Mesenchymal stem cell (in vitro differentiated cells and primary cell): ENCODE results near the gene DHRS4.
"Not testable (repeated sequence)": the region's sequence is repeated elsewhere in the genome, so short reads cannot be mapped to it uniquely, and the experiment has no call there.

ENCODE experiments used
- DNase-seq: peaks from one replicate; pipeline ENCODE4 v3.0.0-alpha.2; 2013
- H2AFZ ChIP-seq: one replicate; pipeline ENCODE4 v1.6.1; 2013; ENCODE audit warnings: low read depth, mild to moderate bottlenecking, control low read depth, inconsistent platforms, low read length, moderate library complexity
- H2AK5ac ChIP-seq: 2 replicates; pipeline ENCODE4 v1.6.1; 2013; ENCODE audit warnings: low read length, moderate library complexity, mild to moderate bottlenecking, inconsistent platforms; ENCODE audit not compliant: severe bottlenecking
- H2BK120ac ChIP-seq: one replicate; pipeline ENCODE4 v1.6.1; 2013; ENCODE audit warnings: low read depth, mild to moderate bottlenecking, inconsistent platforms, low read length, moderate library complexity
- H2BK12ac ChIP-seq, 2 experiments: one replicate each; pipeline ENCODE4 v1.6.1; 2013; ENCODE audit warnings: inconsistent platforms in 2 of 2, low read length in 2 of 2, mild to moderate bottlenecking in 2 of 2, moderate library complexity in 2 of 2, control low read depth in 1 of 2
- H2BK15ac ChIP-seq: one replicate; pipeline ENCODE4 v1.6.1; 2013; ENCODE audit warnings: mild to moderate bottlenecking, low read depth, inconsistent platforms; ENCODE audit not compliant: poor library complexity, severe bottlenecking
- H2BK5ac ChIP-seq: 2 replicates; pipeline ENCODE4 v1.6.1; 2013; ENCODE audit warnings: low read depth, mild to moderate bottlenecking, low read length, control low read depth, inconsistent platforms; ENCODE audit not compliant: poor library complexity, severe bottlenecking
- H3K14ac ChIP-seq, 2 experiments: one replicate each; pipeline ENCODE4 v1.6.1; 2013; ENCODE audit warnings: inconsistent platforms in 2 of 2, low read length in 2 of 2, control low read depth in 1 of 2, mild to moderate bottlenecking in 1 of 2, moderate library complexity in 1 of 2
- H3K18ac ChIP-seq, 2 experiments: one replicate each; pipeline ENCODE4 v1.6.1; 2013; ENCODE audit warnings: inconsistent platforms in 2 of 2, low read length in 2 of 2, control low read depth in 1 of 2, low read depth in 1 of 2, mild to moderate bottlenecking in 1 of 2
- H3K23ac ChIP-seq, 2 experiments: one replicate each; pipeline ENCODE4 v1.6.1; 2013; ENCODE audit warnings: inconsistent platforms in 2 of 2, low read length in 2 of 2, mild to moderate bottlenecking in 2 of 2, moderate library complexity in 2 of 2, control low read depth in 1 of 2
- H3K27ac ChIP-seq: 2 replicates; pipeline ENCODE4 v1.5.1; 2013; ENCODE audit warnings: mild to moderate bottlenecking, moderate library complexity, low read length, control low read depth, inconsistent platforms; ENCODE audit not compliant: poor library complexity, severe bottlenecking
- H3K27me3 ChIP-seq, 2 experiments: 2 replicates each; pipeline versions ENCODE4 v1.6.1 to v1.7.0; 2013; ENCODE audit warnings: low read length in 2 of 2, mild to moderate bottlenecking in 2 of 2, moderate library complexity in 2 of 2, control low read depth in 1 of 2, inconsistent platforms in 1 of 2; ENCODE audit not compliant: control insufficient read depth in 1 of 2, insufficient read depth in 1 of 2
- H3K36me3 ChIP-seq, 2 experiments: 2 replicates each; pipeline versions ENCODE4 v1.6.1 to v1.7.0; 2013; ENCODE audit warnings: low read length in 2 of 2, control low read depth in 1 of 2, inconsistent platforms in 1 of 2, low read depth in 1 of 2, mild to moderate bottlenecking in 1 of 2; ENCODE audit not compliant: insufficient read depth in 2 of 2, control insufficient read depth in 1 of 2
- H3K4ac ChIP-seq, 2 experiments: one replicate each; pipeline ENCODE4 v1.6.1; 2013; ENCODE audit warnings: inconsistent platforms in 2 of 2, low read length in 2 of 2, mild to moderate bottlenecking in 2 of 2, moderate library complexity in 2 of 2, control low read depth in 1 of 2, low read depth in 1 of 2
- H3K4me1 ChIP-seq: 2 replicates; pipeline ENCODE4 v1.6.1; 2013; ENCODE audit warnings: low read depth, low read length, control low read depth; ENCODE audit not compliant: control insufficient read depth, insufficient read depth
- H3K4me2 ChIP-seq: 2 replicates; pipeline ENCODE4 v1.6.1; 2013; ENCODE audit warnings: low read length, mild to moderate bottlenecking, inconsistent platforms; ENCODE audit not compliant: poor library complexity, severe bottlenecking
- H3K4me3 ChIP-seq, 2 experiments: 2 replicates each; pipeline versions ENCODE4 v1.5.1 to v1.7.0; 2013; ENCODE audit warnings: low read length in 2 of 2, mild to moderate bottlenecking in 2 of 2, control low read depth in 1 of 2, low read depth in 1 of 2; ENCODE audit not compliant: insufficient read depth in 1 of 2
- H3K79me1 ChIP-seq: replicated peaks from 2 replicates; pipeline ENCODE4 v1.6.1; 2013; ENCODE audit warnings: mild to moderate bottlenecking, control low read depth, low read length, inconsistent platforms; ENCODE audit not compliant: poor library complexity, severe bottlenecking
- H3K9ac ChIP-seq: 2 replicates; pipeline ENCODE4 v1.7.0; 2013; ENCODE audit warnings: mild to moderate bottlenecking, low read length, moderate library complexity
- H3K9me3 ChIP-seq: 2 replicates; pipeline ENCODE4 v1.7.0; 2013; ENCODE audit warnings: mild to moderate bottlenecking, low read length; ENCODE audit not compliant: control insufficient read depth
- H4K8ac ChIP-seq: one replicate; pipeline ENCODE4 v1.6.1; 2013; ENCODE audit warnings: inconsistent platforms, mild to moderate bottlenecking, low read length, moderate library complexity
- H4K91ac ChIP-seq: one replicate; pipeline ENCODE4 v1.6.1; 2013; ENCODE audit warnings: mild to moderate bottlenecking, low read length, inconsistent platforms
- WGBS: methylation state at CpG from one replicate; pipeline ENCODE4 v1.1.7; 2013; ENCODE audit warnings: mixed read lengths; 5-methylcytosine and 5-hydroxymethylcytosine counted together

DHRS4 gene

DNA sequence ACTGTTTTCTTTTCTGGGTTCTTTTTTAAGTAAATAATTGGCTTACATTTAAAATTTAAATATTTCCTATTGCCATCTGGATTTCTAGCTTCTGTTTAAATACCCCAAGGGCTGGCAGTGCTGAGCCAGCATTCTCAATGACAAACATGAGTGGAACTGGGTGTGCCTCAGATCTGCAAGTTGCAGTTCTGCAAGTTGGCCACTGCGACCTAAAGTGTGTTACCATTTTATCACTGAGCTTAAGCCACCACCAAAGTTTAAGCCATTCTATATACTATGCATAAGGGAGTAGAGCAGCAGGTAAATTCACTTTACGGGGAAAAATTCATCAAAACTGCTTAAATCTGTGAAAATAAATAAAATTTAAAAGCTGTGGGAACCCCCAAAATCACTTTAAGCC is 23.6 kb downstream of the DHRS4 start:
- not testable (repeated sequence) for H3K4me1 ChIP-seq, H3K14ac ChIP-seq, H2AFZ ChIP-seq, H2BK120ac ChIP-seq, H3K4me3 ChIP-seq, H3K27ac ChIP-seq, H3K9ac ChIP-seq, H3K27me3 ChIP-seq, H3K18ac ChIP-seq, H2BK5ac ChIP-seq, H3K9me3 ChIP-seq, H3K4ac ChIP-seq, H3K4me2 ChIP-seq, H4K91ac ChIP-seq, H3K79me1 ChIP-seq, H3K23ac ChIP-seq, H2BK12ac ChIP-seq, H2BK15ac ChIP-seq, H3K36me3 ChIP-seq, H2AK5ac ChIP-seq, H4K8ac ChIP-seq
- no CpG with 5 or more reads among the region's 2 CpGs for WGBS
- DNase-seq: peak; percentile 1

DNA sequence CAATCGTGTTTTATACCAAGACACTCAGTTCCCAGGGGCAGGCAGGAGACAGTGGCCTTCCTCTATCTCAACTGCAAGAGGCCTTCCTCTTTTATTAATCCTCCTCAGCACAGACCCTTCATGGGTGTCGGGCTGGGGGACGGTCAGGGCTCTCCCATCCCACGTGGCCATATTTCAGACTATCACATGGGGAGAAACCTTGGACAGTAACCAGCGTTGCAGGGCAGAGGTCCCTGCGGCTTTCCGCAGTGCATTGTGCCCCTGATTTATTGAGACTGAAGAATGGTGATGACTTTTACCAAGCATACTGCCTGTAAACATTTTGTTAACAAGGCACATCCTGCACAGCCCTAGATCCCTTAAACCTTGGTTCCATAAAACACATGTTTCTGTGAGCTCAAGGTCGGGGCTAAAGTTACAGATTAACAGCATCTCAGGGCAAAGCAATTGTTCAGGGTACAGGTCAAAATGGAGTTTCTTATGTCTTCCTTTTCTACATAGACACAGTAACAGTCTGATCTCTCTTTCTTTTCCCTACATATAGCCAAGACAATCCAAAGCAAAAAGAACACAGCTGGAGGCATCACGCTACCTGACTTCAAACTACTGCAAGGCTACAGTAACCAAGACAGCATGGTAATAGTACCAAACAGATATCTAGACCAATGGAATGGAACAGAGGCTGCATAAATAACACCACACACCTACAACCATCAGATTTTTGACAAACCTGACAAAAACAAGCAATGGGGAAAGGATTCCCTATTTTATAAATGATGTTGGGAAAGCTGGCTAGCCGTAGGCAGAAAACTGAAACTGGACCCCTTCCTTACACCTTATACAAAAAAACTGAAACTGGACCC is 28.6 kb downstream of the DHRS4 start:
- 94% methylated on average over 9 of the region's 10 CpGs for WGBS
- not testable (repeated sequence) for H3K23ac ChIP-seq

DNA sequence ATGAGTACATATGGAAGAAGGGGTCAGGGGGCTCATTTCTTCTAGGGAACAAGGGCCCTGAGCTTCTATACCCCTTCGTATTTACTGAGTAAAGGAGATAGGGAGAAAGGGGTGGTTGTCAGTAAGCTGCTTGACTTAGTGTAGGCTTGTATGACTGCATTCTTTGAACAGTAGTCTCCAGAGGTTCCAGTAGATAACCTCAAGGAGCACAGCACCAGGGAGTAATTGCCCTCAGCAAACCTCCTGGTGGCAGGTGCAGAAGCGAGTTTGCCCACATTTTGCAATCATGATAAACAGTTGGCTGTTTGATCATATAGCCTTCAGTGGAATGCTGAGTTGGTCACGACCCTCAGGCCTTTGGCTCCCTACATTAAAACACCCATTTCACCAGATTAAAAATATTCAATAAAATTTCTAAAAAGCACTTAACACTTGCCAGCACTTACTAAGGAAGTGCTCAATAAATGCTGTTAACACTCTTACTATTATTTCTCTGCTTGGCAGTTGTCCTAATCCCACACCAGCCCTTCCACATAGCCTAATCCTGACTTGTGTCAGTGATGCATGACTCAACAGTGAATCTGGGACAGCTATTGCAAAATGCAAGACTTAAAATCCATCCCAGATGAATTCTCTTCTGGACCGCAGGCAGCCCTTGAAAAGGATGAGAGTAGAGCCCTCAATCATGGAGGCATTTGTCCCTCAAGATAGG is 31.5 kb downstream of the DHRS4 start:
- H4K91ac ChIP-seq: no peak overlapping the region
- H2BK12ac ChIP-seq: no peak overlapping the region
- no peak overlapping the region for H3K14ac ChIP-seq
- DNase-seq: peak; percentile 61
- no peak overlapping the region for H4K8ac ChIP-seq
- no peaks in the 10 kb centered on the region for H3K27me3 ChIP-seq
- no peak overlapping the region for H2AFZ ChIP-seq
- no peak overlapping the region for H3K4ac ChIP-seq
- no peaks in the 10 kb centered on the region for H3K79me1 ChIP-seq
- peaks cover 9% of the 10 kb centered on the region for H3K4me1 ChIP-seq
- no peak overlapping the region for H2BK120ac ChIP-seq
- no peak overlapping the region for H2BK15ac ChIP-seq
- WGBS: 70% methylated on average over 4 of the region's 4 CpGs
- no peaks in the 10 kb centered on the region for H3K9me3 ChIP-seq
- no peak overlapping the region for H3K23ac ChIP-seq
- H3K36me3 ChIP-seq: no peaks in the 10 kb centered on the region
- H3K4me3 ChIP-seq: no peak overlapping the region
- H2BK5ac ChIP-seq: no peak overlapping the region
- H3K27ac ChIP-seq: no peak overlapping the region
- H2AK5ac ChIP-seq: no peak overlapping the region
- H3K4me2 ChIP-seq: no peak overlapping the region
- H3K18ac ChIP-seq: no peak overlapping the region
- H3K9ac ChIP-seq: no peak overlapping the region

More for the DNA sequence above, 28.6 kb downstream of the DHRS4 start:
- not testable (repeated sequence) for H3K18ac ChIP-seq, H2BK120ac ChIP-seq, H2AK5ac ChIP-seq, H3K4me1 ChIP-seq, H3K9ac ChIP-seq, H2BK15ac ChIP-seq, H3K27ac ChIP-seq, H4K8ac ChIP-seq, H3K9me3 ChIP-seq, H3K27me3 ChIP-seq, H2BK12ac ChIP-seq, H3K36me3 ChIP-seq, H3K14ac ChIP-seq, H3K4me2 ChIP-seq, H3K4ac ChIP-seq, H3K79me1 ChIP-seq, H2BK5ac ChIP-seq, H3K4me3 ChIP-seq, H2AFZ ChIP-seq, H4K91ac ChIP-seq, DNase-seq

DNA sequence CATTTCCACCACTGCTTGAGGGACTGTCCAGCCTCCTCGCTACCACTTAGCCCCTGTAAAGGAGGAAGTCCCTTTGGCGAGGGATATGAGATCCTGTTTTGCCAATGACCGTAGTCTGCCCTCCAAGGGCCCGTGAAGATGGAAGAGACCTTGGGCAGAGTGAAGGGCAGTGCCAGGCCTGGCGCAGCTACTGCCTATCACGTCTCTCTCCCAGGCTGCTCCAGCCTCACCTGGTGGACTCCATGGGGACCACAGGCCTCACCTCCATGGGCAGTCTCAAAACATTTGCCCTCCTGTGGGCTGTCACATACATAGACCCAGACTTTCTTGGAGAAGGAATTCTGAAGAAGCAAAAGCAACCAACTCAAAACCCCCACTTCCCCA is 34.6 kb downstream of the DHRS4 start:
- not testable (repeated sequence) for H3K9me3 ChIP-seq, H2BK15ac ChIP-seq, H3K18ac ChIP-seq, H3K23ac ChIP-seq, H2AK5ac ChIP-seq, H3K27me3 ChIP-seq, H3K27ac ChIP-seq, H2BK12ac ChIP-seq, H2BK120ac ChIP-seq, H3K9ac ChIP-seq, H2BK5ac ChIP-seq, H3K4ac ChIP-seq, H3K4me3 ChIP-seq, DNase-seq, H3K79me1 ChIP-seq, H3K14ac ChIP-seq, H2AFZ ChIP-seq, H4K91ac ChIP-seq, H3K4me1 ChIP-seq, H3K36me3 ChIP-seq
- peak overlapping the region; percentile 77 for H3K4me2 ChIP-seq
- 74% methylated on average over 5 of the region's 6 CpGs for WGBS
- peak overlapping the region; percentile 72 for H4K8ac ChIP-seq
